Activated T-helper 1 cell treated with anti-CD3 and anti-CD28 coated beads, Interleukin-12 subunit alpha, Interleukin-12 subunit beta, Interleukin-2, Interleukin-4 antibody, amounts not matched to agents 30 ng/mL and 10 ng/mL and 1 ng/mL, durations not matched to agents 14 hours and 24 hours and 36 hours (primary cell): ENCODE results near the gene SCN3A. TPM values are rescaled to one million over a fixed set of nuclear protein-coding genes. Genes with fewer than 3 reads are reported as not detected.

Experiments
- DNase-seq: peaks from one replicate; pipeline ENCODE4 v3.0.0; 2021; ENCODE audit warnings: low spot score
- H3K27ac Mint-ChIP-seq: one replicate; pipeline ENCODE4 v1.8.0; 2021; ENCODE audit warnings: mild to moderate bottlenecking, mixed read lengths
- H3K27me3 Mint-ChIP-seq: one replicate; pipeline ENCODE4 v1.8.0; 2022; ENCODE audit warnings: mild to moderate bottlenecking, moderate library complexity, mixed read lengths; ENCODE audit not compliant: insufficient read depth
- H3K36me3 Mint-ChIP-seq: one replicate; pipeline ENCODE4 v1.8.0; 2021; ENCODE audit warnings: low read depth, mixed read lengths
- H3K4me1 Mint-ChIP-seq: one replicate; pipeline ENCODE4 v1.8.0; 2021; ENCODE audit warnings: low read depth, mixed read lengths
- H3K4me3 Mint-ChIP-seq: one replicate; pipeline ENCODE4 v1.8.0; 2021; ENCODE audit warnings: mild to moderate bottlenecking, moderate library complexity, mixed read lengths
- H3K9me3 Mint-ChIP-seq: one replicate; pipeline ENCODE4 v1.8.0; 2021; ENCODE audit warnings: mixed read lengths
- intact Hi-C: fragments of 100-400 bp; cut with micrococcal nuclease; formaldehyde crosslinking; loops from one replicate; pipeline ENCODE4 v1.15.1; 2024
- total RNA-seq: library from RNA; stranded (reverse); gene quantifications from 2 replicates; pipeline ENCODE4 v1.2.3, GENCODE V29; 2022

SCN3A gene
- total RNA-seq, 1 donor from 2014 or later: not detected

GRCh38 chr2:165120740-165121467 is 82.9 kb downstream of the SCN3A start:
- DNase-seq: no peak
- Mint-ChIP-seq H3K36me3 (no peaks in the 10 kb centered on the region), H3K4me3 (no peak overlapping the region), H3K27me3 (no peaks in the 10 kb centered on the region), H3K4me1 (no peaks in the 10 kb centered on the region), H3K9me3 (no peaks in the 10 kb centered on the region), H3K27ac (no peak overlapping the region)
- intact Hi-C loops: no loop called here

GRCh38 chr2:165115258-165115657 is 88.6 kb downstream of the SCN3A start:
- no peak for DNase-seq
- no peaks in the 10 kb centered on the region for H3K27me3 Mint-ChIP-seq
- H3K9me3 Mint-ChIP-seq: no peaks in the 10 kb centered on the region
- H3K4me1 Mint-ChIP-seq: no peaks in the 10 kb centered on the region
- no peak overlapping the region for H3K4me3 Mint-ChIP-seq
- intact Hi-C loops: no loop called here
- no peak overlapping the region for H3K27ac Mint-ChIP-seq
- no peaks in the 10 kb centered on the region for H3K36me3 Mint-ChIP-seq

- no peak for DNase-seq
- H3K4me3 Mint-ChIP-seq: no peak overlapping the region
- no peak overlapping the region for H3K27ac Mint-ChIP-seq
- no peaks in the 10 kb centered on the region for H3K36me3 Mint-ChIP-seq
- no peaks in the 10 kb centered on the region for H3K9me3 Mint-ChIP-seq
- no peaks in the 10 kb centered on the region for H3K27me3 Mint-ChIP-seq
- intact Hi-C loops: no loop called here
- no peaks in the 10 kb centered on the region for H3K4me1 Mint-ChIP-seq
Observed at GRCh38 chr2:165114346-165114939, 89.4 kb downstream of the SCN3A start.

GRCh38 chr2:165113414-165113813 is 90.4 kb downstream of the SCN3A start:
- no peaks in the 10 kb centered on the region for H3K36me3 Mint-ChIP-seq
- no peaks in the 10 kb centered on the region for H3K9me3 Mint-ChIP-seq
- intact Hi-C loops: no loop called here
- DNase-seq: no peak
- H3K27me3 Mint-ChIP-seq: no peaks in the 10 kb centered on the region
- H3K27ac Mint-ChIP-seq: no peak overlapping the region
- no peak overlapping the region for H3K4me3 Mint-ChIP-seq
- no peaks in the 10 kb centered on the region for H3K4me1 Mint-ChIP-seq

GRCh38 chr2:165112789-165113188 is 91.1 kb downstream of the SCN3A start:
- H3K27me3 Mint-ChIP-seq: no peaks in the 10 kb centered on the region
- H3K36me3 Mint-ChIP-seq: no peaks in the 10 kb centered on the region
- H3K4me1 Mint-ChIP-seq: no peaks in the 10 kb centered on the region
- DNase-seq: no peak
- no peak overlapping the region for H3K27ac Mint-ChIP-seq
- H3K4me3 Mint-ChIP-seq: no peak overlapping the region
- intact Hi-C loops: no loop called here
- H3K9me3 Mint-ChIP-seq: no peaks in the 10 kb centered on the region

GRCh38 chr2:165112133-165112573 is 91.7 kb downstream of the SCN3A start:
- H3K27ac Mint-ChIP-seq: no peak overlapping the region
- intact Hi-C loops: no loop called here
- no peaks in the 10 kb centered on the region for H3K36me3 Mint-ChIP-seq
- no peaks in the 10 kb centered on the region for H3K27me3 Mint-ChIP-seq
- no peak overlapping the region for H3K4me3 Mint-ChIP-seq
- no peak for DNase-seq
- H3K4me1 Mint-ChIP-seq: no peaks in the 10 kb centered on the region
- H3K9me3 Mint-ChIP-seq: no peaks in the 10 kb centered on the region

GRCh38 chr2:165110394-165110793 is 93.5 kb downstream of the SCN3A start:
- Mint-ChIP-seq H3K9me3 (no peaks in the 10 kb centered on the region), H3K4me1 (no peaks in the 10 kb centered on the region), H3K4me3 (no peak overlapping the region), H3K27ac (no peak overlapping the region), H3K36me3 (no peaks in the 10 kb centered on the region), H3K27me3 (no peaks in the 10 kb centered on the region)
- DNase-seq: no peak
- intact Hi-C loops: no loop called here

- no peak for DNase-seq
- Mint-ChIP-seq H3K4me3 (no peak overlapping the region), H3K27me3 (no peaks in the 10 kb centered on the region), H3K9me3 (no peaks in the 10 kb centered on the region), H3K4me1 (no peaks in the 10 kb centered on the region), H3K27ac (no peak overlapping the region), H3K36me3 (no peaks in the 10 kb centered on the region)
- intact Hi-C loops: no loop called here
Observed at GRCh38 chr2:165109915-165110314, 93.9 kb downstream of the SCN3A start.

- intact Hi-C loops: no loop called here
- H3K27ac Mint-ChIP-seq: no peak overlapping the region
- H3K4me1 Mint-ChIP-seq: no peaks in the 10 kb centered on the region
- no peak overlapping the region for H3K4me3 Mint-ChIP-seq
- H3K27me3 Mint-ChIP-seq: no peaks in the 10 kb centered on the region
- DNase-seq: no peak
- H3K36me3 Mint-ChIP-seq: no peaks in the 10 kb centered on the region
- H3K9me3 Mint-ChIP-seq: no peaks in the 10 kb centered on the region
Observed at GRCh38 chr2:165105926-165106325, 97.9 kb downstream of the SCN3A start.

GRCh38 chr2:165087933-165088901 is 115.6 kb downstream of the SCN3A start:
- Mint-ChIP-seq H3K4me3 (no peak overlapping the region), H3K27me3 (no peaks in the 10 kb centered on the region), H3K4me1 (no peaks in the 10 kb centered on the region), H3K27ac (no peak overlapping the region), H3K9me3 (no peaks in the 10 kb centered on the region), H3K36me3 (no peaks in the 10 kb centered on the region)
- intact Hi-C loops: no loop called here
- no peak for DNase-seq

GRCh38 chr2:165086337-165086736 is 117.5 kb downstream of the SCN3A start:
- intact Hi-C loops: no loop called here
- no peaks in the 10 kb centered on the region for H3K27me3 Mint-ChIP-seq

GRCh38 chr2:165083326-165083725 is 120.5 kb downstream of the SCN3A start:
- no peak for DNase-seq
- Mint-ChIP-seq H3K27me3 (no peaks in the 10 kb centered on the region), H3K27ac (no peak overlapping the region), H3K4me3 (no peak overlapping the region), H3K36me3 (no peaks in the 10 kb centered on the region), H3K9me3 (peaks cover 10% of the 10 kb centered on the region), H3K4me1 (no peaks in the 10 kb centered on the region)
- intact Hi-C loops: no loop called here

More at GRCh38 chr2:165086337-165086736, 117.5 kb downstream of the SCN3A start:
- Mint-ChIP-seq H3K4me3 (no peak overlapping the region), H3K36me3 (no peaks in the 10 kb centered on the region), H3K27ac (no peak overlapping the region), H3K4me1 (no peaks in the 10 kb centered on the region), H3K9me3 (peaks cover 10% of the 10 kb centered on the region)
- DNase-seq: no peak

- Mint-ChIP-seq H3K27ac (no peak overlapping the region), H3K4me3 (no peak overlapping the region), H3K4me1 (no peaks in the 10 kb centered on the region)
Observed at GRCh38 chr2:165082479-165082878, 121.4 kb downstream of the SCN3A start.

More at GRCh38 chr2:165082479-165082878, 121.4 kb downstream of the SCN3A start:
- intact Hi-C loops: no loop called here
- H3K36me3 Mint-ChIP-seq: no peaks in the 10 kb centered on the region
- no peak for DNase-seq
- H3K27me3 Mint-ChIP-seq: no peaks in the 10 kb centered on the region
- H3K9me3 Mint-ChIP-seq: peaks cover 10% of the 10 kb centered on the region
